Measurements from ENCODE around the gene PLIN1.

DNA sequence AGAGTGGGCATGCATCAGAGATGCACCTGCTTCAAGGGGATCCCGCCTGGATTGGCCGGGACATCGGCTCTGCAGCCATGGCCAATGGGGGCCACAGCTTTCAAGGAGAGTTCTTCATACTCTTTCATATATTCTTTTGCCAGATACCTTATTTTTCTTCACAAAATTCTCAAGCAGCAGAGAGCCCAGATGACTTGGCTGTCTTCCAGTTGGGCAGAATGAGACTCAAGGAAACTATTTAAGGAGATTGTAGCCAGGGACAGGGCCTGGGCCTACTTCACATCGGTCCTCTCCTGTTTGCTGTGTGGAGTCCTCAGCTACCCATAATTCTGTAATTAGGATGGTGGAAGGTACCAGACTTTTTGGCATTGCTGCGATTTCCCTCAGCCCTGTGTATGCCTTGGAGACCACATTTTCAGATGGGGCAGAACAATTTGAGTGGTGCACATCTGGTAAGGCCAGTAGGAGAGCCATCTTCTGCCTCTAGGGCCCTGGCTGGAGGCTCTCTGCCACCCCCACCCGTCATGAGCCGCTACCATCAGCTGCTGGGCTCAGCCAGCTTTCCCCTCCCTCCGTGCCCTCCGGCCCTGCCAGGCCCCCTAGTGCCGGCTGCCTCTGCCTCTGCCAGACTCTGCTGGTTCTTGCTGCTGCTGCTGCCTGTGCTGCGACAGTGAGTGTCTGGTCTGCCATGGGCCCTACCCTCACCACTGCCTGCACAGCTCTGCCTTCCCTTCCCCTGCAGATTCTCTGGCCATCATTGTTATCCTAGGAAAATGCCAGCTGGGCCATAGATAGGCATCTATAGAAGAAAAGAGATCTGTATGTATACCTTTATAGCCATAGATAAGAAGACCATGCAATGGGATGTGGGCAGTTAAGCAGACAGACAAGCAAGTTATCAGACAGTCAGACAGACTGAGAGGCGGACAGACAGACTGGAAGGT lies 6.7 kb downstream of the PLIN1 start:
- no peak for TF ChIP-seq ARNT (IDR thresholded peaks at IDR 0.05)
- no peak for TF ChIP-seq CTBP1 (IDR thresholded peaks at IDR 0.05; ENCODE audit: borderline replicate concordance)
- no peak for TF ChIP-seq LEF1 (IDR thresholded peaks at IDR 0.05; ENCODE audit: borderline replicate concordance)
- no peak for TF ChIP-seq SUZ12 (IDR thresholded peaks at IDR 0.05)
- no peak for TF ChIP-seq ZNF384 (IDR thresholded peaks at IDR 0.05)
- TF ChIP-seq FOXM1 (IDR thresholded peaks at IDR 0.05; ENCODE audit: borderline replicate concordance) = no peak

Data from HEK293T (cell line).